ENCODE data around the gene CFAP157. TPM values are rescaled to one million over a fixed set of nuclear protein-coding genes. Genes with fewer than 3 reads are reported as not detected.

Gene CFAP157
- polyA plus RNA-seq, 1 of the 3 experiments (the other 2 are of a cell fraction): 0.25 TPM

- Histone ChIP-seq H3K9me2 (no peaks in the 10 kb centered on the region), H3K79me2 (ENCODE audit: insufficient read depth) (no peaks in the 10 kb centered on the region), H3K4me1 (ENCODE audit: control insufficient read depth in 1 of 2, insufficient read depth in 2 of 2, low read depth in 1 of 2, low read length in 1 of 2) (peaks cover 5 to 11% of the 10 kb centered on the region in 2 experiments; a peak in 1 of 4 replicates), H3K27ac (ENCODE audit: low read depth in 2 of 2, low read length in 1 of 2) (no peak overlapping the region), H3K9me3 (no peaks in the 10 kb centered on the region), H3K36me3 (replicated peaks in 1 of 2; ENCODE audit: control insufficient read depth in 1 of 2, insufficient read depth in 2 of 2, low read length in 1 of 2) (peaks cover 0 to 3% of the 10 kb centered on the region in 2 experiments), H2AFZ (ENCODE audit: low read depth) (no peak overlapping the region), H4K20me1 (ENCODE audit: insufficient read depth) (no peaks in the 10 kb centered on the region), H3K4me3 (ENCODE audit: low read depth in 2 of 2, low read length in 1 of 2) (no peak overlapping the region), H3K27me3 (ENCODE audit: insufficient read depth) (no peaks in the 10 kb centered on the region), H3F3A (replicated peaks; ENCODE audit: insufficient read depth) (peaks cover 2% of the 10 kb centered on the region), H3K4me2 (no peak overlapping the region), H3K9ac (no peak overlapping the region)
- POLR2A ChIA-PET: no interaction called here
- CTCF ChIA-PET: interaction anchor here (0.7 to 10.7 kb wide), 5 partner anchors 47 to 227 kb away, joined by 3 to 226 read pairs (median 3); no protein-coding TSS in a partner anchor
- 65% methylated on average over 4 of the region's 9 CpGs for WGBS (ENCODE audit: low lambda C conversion rate)
- no peak for DNase-seq
- TF ChIP-seq YY1 (IDR thresholded peaks at IDR 0.05; ENCODE audit: low read depth): no peak
- no peak for TF ChIP-seq TCF12 (IDR thresholded peaks at IDR 0.05)
- no peak for TF ChIP-seq NRF1 (IDR thresholded peaks at IDR 0.05; ENCODE audit: low read depth, low read length)
- no peak for TF ChIP-seq GATA2 (CRISPR knock-in tag; IDR thresholded peaks at IDR 0.05)
- TF ChIP-seq RXRA (IDR thresholded peaks at IDR 0.05; ENCODE audit: borderline replicate concordance, low read depth): no peak
- TF ChIP-seq SMC3 (IDR thresholded peaks at IDR 0.05; ENCODE audit: low read depth, low read length): no peak
- no peak for TF ChIP-seq USF2 (IDR thresholded peaks at IDR 0.05; ENCODE audit: borderline replicate concordance, low read depth, low read length)
- TF ChIP-seq RCOR1 (IDR thresholded peaks at IDR 0.05; ENCODE audit: low read length): no peak
- no peak for TF ChIP-seq USF1 (IDR thresholded peaks at IDR 0.05; ENCODE audit: borderline replicate concordance, low read depth)
- TF ChIP-seq RAD21 (IDR thresholded peaks at IDR 0.05; ENCODE audit: low read length): no peak
- TF ChIP-seq FOSL2 (IDR thresholded peaks at IDR 0.05; ENCODE audit: borderline replicate concordance, low read depth): no peak
- no peak for TF ChIP-seq GABPA (IDR thresholded peaks at IDR 0.05; ENCODE audit: low read depth)
- no peak for TF ChIP-seq MEF2A (IDR thresholded peaks at IDR 0.05; ENCODE audit: borderline replicate concordance, low read depth)
- TF ChIP-seq FOXJ3 (CRISPR knock-in tag; IDR thresholded peaks at IDR 0.05): no peak
- TF ChIP-seq, protein P1, sequence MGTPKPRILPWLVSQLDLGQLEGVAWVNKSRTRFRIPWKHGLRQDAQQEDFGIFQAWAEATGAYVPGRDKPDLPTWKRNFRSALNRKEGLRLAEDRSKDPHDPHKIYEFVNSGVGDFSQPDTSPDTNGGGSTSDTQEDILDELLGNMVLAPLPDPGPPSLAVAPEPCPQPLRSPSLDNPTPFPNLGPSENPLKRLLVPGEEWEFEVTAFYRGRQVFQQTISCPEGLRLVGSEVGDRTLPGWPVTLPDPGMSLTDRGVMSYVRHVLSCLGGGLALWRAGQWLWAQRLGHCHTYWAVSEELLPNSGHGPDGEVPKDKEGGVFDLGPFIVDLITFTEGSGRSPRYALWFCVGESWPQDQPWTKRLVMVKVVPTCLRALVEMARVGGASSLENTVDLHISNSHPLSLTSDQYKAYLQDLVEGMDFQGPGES (IDR thresholded peaks at IDR 0.05; ENCODE audit: low read depth, low read length): no peak
Observed at GRCh38 chr9:127730799-127731410, 24.1 kb downstream of the CFAP157 start.

GRCh38 chr9:127731938-127732337 is 25.1 kb downstream of the CFAP157 start:
- Histone ChIP-seq H3K36me3 (replicated peaks in 1 of 2; ENCODE audit: control insufficient read depth in 1 of 2, insufficient read depth in 2 of 2, low read length in 1 of 2) (peaks cover 0 to 3% of the 10 kb centered on the region in 2 experiments), H4K20me1 (ENCODE audit: insufficient read depth) (no peaks in the 10 kb centered on the region), H3F3A (replicated peaks; ENCODE audit: insufficient read depth) (peaks cover 2% of the 10 kb centered on the region), H3K4me3 (ENCODE audit: low read depth in 2 of 2, low read length in 1 of 2) (no peak overlapping the region), H3K27me3 (ENCODE audit: insufficient read depth) (no peaks in the 10 kb centered on the region), H3K4me2 (no peak overlapping the region), H3K79me2 (ENCODE audit: insufficient read depth) (no peaks in the 10 kb centered on the region), H3K9me3 (no peaks in the 10 kb centered on the region), H2AFZ (ENCODE audit: low read depth) (no peak overlapping the region), H3K9ac (no peak overlapping the region), H3K9me2 (no peaks in the 10 kb centered on the region), H3K4me1 (ENCODE audit: control insufficient read depth in 1 of 2, insufficient read depth in 2 of 2, low read depth in 1 of 2, low read length in 1 of 2) (peaks cover 5 to 11% of the 10 kb centered on the region in 2 experiments; a peak in 1 of 4 replicates), H3K27ac (ENCODE audit: low read depth in 2 of 2, low read length in 1 of 2) (no peak overlapping the region)
- 90% methylated on average over 9 of the region's 16 CpGs for whole genome bisulfite sequencing (ENCODE audit: low lambda C conversion rate)
- ChIA-PET POLR2A (no interaction called here), CTCF (interaction anchor here (1.8 to 10.7 kb wide), 2 partner anchors 53 to 144 kb away, joined by 6 to 226 read pairs; partner anchors contain the start of gene CDK9)
- DNase-seq: no peak
- TF ChIP-seq TEAD4 (IDR thresholded peaks at IDR 0.05; ENCODE audit: borderline replicate concordance, insufficient read depth): no peak
- TF ChIP-seq FOSL2 (IDR thresholded peaks at IDR 0.05; ENCODE audit: borderline replicate concordance, low read depth): no peak
- TF ChIP-seq ZBTB33 (IDR thresholded peaks at IDR 0.05; ENCODE audit: borderline replicate concordance, low read depth): no peak
- TF ChIP-seq NFIC (IDR thresholded peaks at IDR 0.05; ENCODE audit: borderline replicate concordance): no peak
- TF ChIP-seq CHD2 (IDR thresholded peaks at IDR 0.05; ENCODE audit: low read length, partially characterized antibody): no peak
- TF ChIP-seq POLR2AphosphoS5 (IDR thresholded peaks at IDR 0.05; ENCODE audit: low read depth, low read length): no peak
- no peak for TF ChIP-seq JUND (IDR thresholded peaks at IDR 0.05)
- TF ChIP-seq RFX5 (IDR thresholded peaks at IDR 0.05; ENCODE audit: low read length): no peak
- TF ChIP-seq USF2 (IDR thresholded peaks at IDR 0.05; ENCODE audit: borderline replicate concordance, low read depth, low read length): no peak
- TF ChIP-seq RCOR1 (IDR thresholded peaks at IDR 0.05; ENCODE audit: low read length): no peak
